Uterus (tissue), 4 donors: Measurements from ENCODE around the gene CPA1. TPM values are rescaled to one million over a fixed set of nuclear protein-coding genes. Genes with fewer than 3 reads are reported as not detected.

ENCODE experiments used
- DNase-seq, 2 donors: peaks; one replicate each; pipeline ENCODE4 v3.0.0-alpha.2; 2019 to 2020
- H3K27ac ChIP-seq, 2 donors: fragments of 200-600 bp; sonication (generic); 1 replicate in 1 of 2; 2 replicates in 1 of 2; pipeline ENCODE4 v1.5.1; 2016 to 2018
- H3K27me3 ChIP-seq, 2 donors: fragments of 200-600 bp; sonication (generic); one replicate each; pipeline ENCODE4 v1.5.1; 2018 to 2019; ENCODE audit warnings: control low read depth in 1 of 2
- H3K36me3 ChIP-seq, 2 donors: fragments of 200-600 bp; sonication (generic); one replicate each; pipeline ENCODE4 v1.5.1; 2019; ENCODE audit warnings: control low read depth in 1 of 2
- H3K4me1 ChIP-seq, 2 donors: fragments of 200-600 bp; sonication (generic); one replicate each; pipeline ENCODE4 v1.5.1; 2018 to 2019; ENCODE audit warnings: control low read depth in 1 of 2
- H3K4me3 ChIP-seq, 2 donors: fragments of 200-600 bp; sonication (generic); 1 replicate in 1 of 2; 2 replicates in 1 of 2; pipeline ENCODE4 v1.5.1; 2018 to 2019; ENCODE audit warnings: mild to moderate bottlenecking in 1 of 2
- H3K9me3 ChIP-seq, 2 donors: fragments of 200-600 bp; sonication (generic); one replicate each; pipeline ENCODE4 v1.5.1; 2019; ENCODE audit warnings: control low read depth in 1 of 2
- CTCF ChIP-seq, 4 experiments: fragments of 200-600 bp in 2 of 4; fragments of 450-650 bp in 2 of 4; sonication (generic) in 2 of 4; IDR thresholded peaks; one replicate each; pipeline ENCODE4 v1.5.1; 2016 to 2019; ENCODE audit warnings: antibody characterized with exemption in 4 of 4, mild to moderate bottlenecking in 2 of 4, moderate library complexity in 1 of 4
- POLR2A ChIP-seq, 2 donors: fragments of 450-650 bp; IDR thresholded peaks; one replicate each; pipeline ENCODE4 v1.6.1; 2016; ENCODE audit warnings: antibody characterized with exemption in 2 of 2, mild to moderate bottlenecking in 1 of 2, moderate library complexity in 1 of 2
- intact Hi-C: fragments of 100-400 bp; cut with DNase I; formaldehyde crosslinking; loops from one replicate; pipeline ENCODE4 v1.15.1; 2023; ENCODE audit warnings: low total_unique reads
- total RNA-seq, 4 donors: library from RNA; depleted of rRNA in 3 of 4; stranded (reverse); fragments of >200 nt in 3 of 4; gene quantifications; one replicate each; pipeline versions ENCODE4 v1.1.0 to v1.2.4, GENCODE V29; 2014 to 2023
- donor health status: DM: yes; HTN: yes; CAD: no.

The CPA1 gene
- total RNA-seq, 4 donors from 2014 or later = 0.46 to 3.8 TPM; not detected in 2

GRCh38 chr7:130359276-130359857 is 20.9 kb upstream of the CPA1 start:
- TF ChIP-seq POLR2A (IDR thresholded peaks at IDR 0.05) = no peak
- no peak for TF ChIP-seq CTCF (IDR thresholded peaks at IDR 0.05)
- no peaks in the 10 kb centered on the region for H3K27me3 ChIP-seq
- no peaks in the 10 kb centered on the region for H3K36me3 ChIP-seq
- no peak for DNase-seq
- intact Hi-C loops = no loop called here
- no peak overlapping the region for H3K27ac ChIP-seq
- H3K9me3 ChIP-seq = no peaks in the 10 kb centered on the region
- H3K4me3 ChIP-seq = no peak overlapping the region
- H3K4me1 ChIP-seq = peaks cover 7 to 13% of the 10 kb centered on the region in 2 donors

GRCh38 chr7:130360518-130360917 is 19.8 kb upstream of the CPA1 start:
- DNase-seq = no peak
- H3K4me1 ChIP-seq = peaks cover 7 to 12% of the 10 kb centered on the region in 2 donors
- no peaks in the 10 kb centered on the region for H3K9me3 ChIP-seq
- intact Hi-C loops = no loop called here
- no peaks in the 10 kb centered on the region for H3K27me3 ChIP-seq
- H3K36me3 ChIP-seq = no peaks in the 10 kb centered on the region
- H3K4me3 ChIP-seq = no peak overlapping the region
- TF ChIP-seq POLR2A (IDR thresholded peaks at IDR 0.05) (no peak), CTCF (IDR thresholded peaks at IDR 0.05) (no peak)
- H3K27ac ChIP-seq = no peak overlapping the region

DNA sequence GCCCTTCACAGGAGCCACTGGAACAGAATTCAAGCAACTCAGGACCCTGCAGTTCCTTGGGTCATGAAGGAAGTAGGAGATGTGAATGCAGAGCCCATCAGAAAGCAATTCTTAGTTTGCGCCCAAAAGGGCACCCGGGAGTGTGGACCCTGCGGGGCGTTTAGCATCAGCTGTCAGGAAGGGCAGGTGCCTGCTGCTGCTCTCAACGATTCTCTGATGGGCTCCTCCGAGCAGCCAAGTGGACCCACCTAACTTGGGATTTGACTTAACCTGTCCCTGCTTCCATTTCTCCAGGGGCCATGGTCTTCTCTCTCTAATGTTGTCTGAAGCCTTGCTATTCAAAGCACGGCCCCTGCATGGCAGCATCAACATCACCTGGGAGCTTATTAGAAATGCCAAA is 18.6 kb upstream of the CPA1 start:
- Histone ChIP-seq H3K4me3 (no peak overlapping the region), H3K36me3 (no peaks in the 10 kb centered on the region), H3K9me3 (no peaks in the 10 kb centered on the region), H3K27ac (no peak overlapping the region), H3K4me1 (peaks cover 3 to 4% of the 10 kb centered on the region in 2 donors), H3K27me3 (no peaks in the 10 kb centered on the region)
- intact Hi-C loops = no loop called here
- TF ChIP-seq POLR2A (IDR thresholded peaks at IDR 0.05) = no peak
- no peak for TF ChIP-seq CTCF (IDR thresholded peaks at IDR 0.05)
- DNase-seq = no peak

DNA sequence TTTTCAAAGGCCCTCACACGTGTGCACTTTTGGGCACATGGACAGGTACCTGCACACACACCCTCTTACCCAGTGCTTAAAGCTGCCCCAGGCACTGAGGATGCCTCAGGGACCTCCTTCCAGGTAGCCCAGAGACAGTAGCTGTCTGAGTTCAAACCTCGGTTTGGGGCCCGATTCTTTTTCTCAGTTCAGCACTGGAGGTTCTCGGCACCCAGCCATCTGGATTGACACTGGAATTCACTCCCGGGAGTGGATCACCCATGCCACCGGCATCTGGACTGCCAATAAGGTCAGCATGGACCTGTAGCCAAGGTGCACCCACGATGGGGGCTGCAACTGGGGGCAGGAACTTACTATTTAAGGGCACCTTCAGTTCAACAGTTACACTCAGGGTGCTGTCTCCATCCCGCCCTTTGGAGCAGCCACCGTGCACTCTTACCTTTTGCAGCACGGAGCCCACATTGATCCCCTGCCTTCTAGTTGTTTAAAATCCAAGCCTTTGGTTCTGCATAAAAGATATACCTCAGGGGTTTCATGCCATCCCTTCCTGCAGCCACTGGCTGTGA is 18.0 kb upstream of the CPA1 start:
- H3K27ac ChIP-seq = no peak overlapping the region
- H3K9me3 ChIP-seq = no peaks in the 10 kb centered on the region
- H3K27me3 ChIP-seq = no peaks in the 10 kb centered on the region
- no peaks in the 10 kb centered on the region for H3K36me3 ChIP-seq
- DNase-seq = no peak
- H3K4me3 ChIP-seq = no peak overlapping the region
- intact Hi-C loops = no loop called here
- no peaks in the 10 kb centered on the region for H3K4me1 ChIP-seq
- TF ChIP-seq CTCF (IDR thresholded peaks at IDR 0.05) = no peak
- TF ChIP-seq POLR2A (IDR thresholded peaks at IDR 0.05) = no peak

DNA sequence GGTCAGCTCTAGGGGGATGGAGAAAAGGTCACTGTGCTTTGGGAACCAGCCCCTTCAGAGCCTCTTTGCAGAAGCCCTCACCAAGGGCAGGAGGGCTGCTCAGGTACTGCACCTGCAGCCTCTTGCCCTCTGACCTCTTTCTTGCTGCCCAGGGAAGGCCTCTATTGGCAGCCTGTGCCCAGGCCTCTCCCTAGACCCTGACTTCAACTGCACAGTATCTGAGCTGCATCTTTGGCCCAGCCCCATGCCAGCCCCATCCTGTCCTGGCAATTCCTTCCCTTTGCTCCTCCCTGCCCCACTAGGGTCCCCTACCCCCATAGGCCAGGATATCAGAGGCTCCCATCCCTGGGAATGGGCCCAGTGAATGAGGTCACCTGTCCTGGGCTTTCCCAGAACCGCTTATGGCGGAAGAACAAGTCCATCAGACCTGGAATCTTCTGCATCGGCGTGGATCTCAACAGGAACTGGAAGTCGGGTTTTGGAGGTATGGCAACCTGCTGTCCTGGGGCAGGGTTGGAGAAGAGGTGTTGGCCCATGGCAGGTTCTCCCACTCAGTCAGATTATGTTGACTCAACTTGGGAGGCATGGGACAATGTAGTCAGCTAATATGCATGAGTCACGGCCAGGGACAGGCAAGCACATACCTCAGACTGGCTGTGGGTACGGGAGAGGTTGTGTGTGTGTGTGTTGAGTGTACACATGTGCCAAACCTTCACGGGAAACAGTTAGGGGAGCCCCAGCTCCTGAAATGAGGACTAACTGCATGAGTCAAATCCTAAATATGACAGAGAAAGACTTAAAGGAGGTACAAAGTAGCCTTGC is 17.1 kb upstream of the CPA1 start:
- Histone ChIP-seq H3K27me3 (no peaks in the 10 kb centered on the region), H3K27ac (peak overlapping the region in 1 of 2 donors; percentile 78), H3K4me1 (no peaks in the 10 kb centered on the region), H3K9me3 (no peaks in the 10 kb centered on the region), H3K36me3 (no peaks in the 10 kb centered on the region), H3K4me3 (no peak overlapping the region)
- no peak for TF ChIP-seq CTCF (IDR thresholded peaks at IDR 0.05)
- TF ChIP-seq POLR2A (IDR thresholded peaks at IDR 0.05) = no peak
- DNase-seq = peak in 1 of 2 donors; percentile 45
- intact Hi-C loops = no loop called here
